HepG2 (cell line): ENCODE measurements around the gene IL10RA.

ENCODE experiments used
- ADNP ChIP-seq: sonication (generic); formaldehyde crosslinking; IDR thresholded peaks from 2 replicates; pipeline ENCODE4 v1.4.0; 2020; ENCODE audit warnings: missing genetic modification reagents
- HNF4A ChIP-seq: sonication (generic); formaldehyde crosslinking; IDR thresholded peaks from 2 replicates; pipeline ENCODE4 v1.4.0; 2020; ENCODE audit warnings: missing genetic modification reagents
- NR2F6 ChIP-seq, 2 experiments: IDR thresholded peaks; 2 replicates each; pipeline ENCODE4 v1.6.1; 2016; ENCODE audit warnings: antibody characterized with exemption in 1 of 2, mild to moderate bottlenecking in 1 of 2
- YEATS2 ChIP-seq: sonication (generic); formaldehyde crosslinking; IDR thresholded peaks from 2 replicates; pipeline ENCODE4 v1.4.0; 2020; ENCODE audit warnings: missing genetic modification reagents, borderline replicate concordance
- ZNF282 ChIP-seq: fragments of 450-650 bp; IDR thresholded peaks from 2 replicates; pipeline ENCODE4 v1.6.1; 2018; ENCODE audit not compliant: partially characterized antibody
- TF ChIP-seq, protein P1 (sequence below): sonication (generic); formaldehyde crosslinking; IDR thresholded peaks from 2 replicates; pipeline ENCODE4 v1.4.0; 2020; ENCODE audit warnings: missing genetic modification reagents
- TF ChIP-seq, protein P2 (sequence below): sonication (generic); formaldehyde crosslinking; IDR thresholded peaks from 2 replicates; pipeline ENCODE4 v1.5.0; 2020; ENCODE audit warnings: mild to moderate bottlenecking, missing genetic modification reagents, moderate library complexity

DNA sequence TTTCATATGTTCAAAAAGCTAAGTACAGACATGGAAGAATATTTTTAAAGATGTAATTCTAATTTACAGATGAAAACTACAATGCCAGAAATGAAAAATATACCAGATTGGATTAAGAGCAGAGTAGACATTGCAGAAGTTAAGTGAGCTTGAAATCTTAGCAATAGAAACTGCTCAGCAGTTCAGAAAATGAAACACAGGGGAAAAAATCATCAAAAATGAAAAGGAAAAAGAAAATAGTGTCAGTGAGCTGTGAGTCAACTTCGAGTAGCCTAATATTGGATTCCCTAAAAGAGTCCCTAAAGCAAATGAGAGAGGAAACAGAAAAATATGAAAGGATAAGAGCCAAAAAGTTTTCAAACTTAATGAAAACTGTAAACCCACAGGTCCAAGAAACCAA, 25.8 kb upstream of the IL10RA start:
- TF ChIP-seq NR2F6 (IDR thresholded peaks at IDR 0.05) (no peak), NR2F6 (CRISPR knock-in tag; IDR thresholded peaks at IDR 0.05) (no peak), HNF4A (no peak), ADNP (no peak), YEATS2 (no peak), ZNF282 (no peak)
- TF ChIP-seq, protein P1, sequence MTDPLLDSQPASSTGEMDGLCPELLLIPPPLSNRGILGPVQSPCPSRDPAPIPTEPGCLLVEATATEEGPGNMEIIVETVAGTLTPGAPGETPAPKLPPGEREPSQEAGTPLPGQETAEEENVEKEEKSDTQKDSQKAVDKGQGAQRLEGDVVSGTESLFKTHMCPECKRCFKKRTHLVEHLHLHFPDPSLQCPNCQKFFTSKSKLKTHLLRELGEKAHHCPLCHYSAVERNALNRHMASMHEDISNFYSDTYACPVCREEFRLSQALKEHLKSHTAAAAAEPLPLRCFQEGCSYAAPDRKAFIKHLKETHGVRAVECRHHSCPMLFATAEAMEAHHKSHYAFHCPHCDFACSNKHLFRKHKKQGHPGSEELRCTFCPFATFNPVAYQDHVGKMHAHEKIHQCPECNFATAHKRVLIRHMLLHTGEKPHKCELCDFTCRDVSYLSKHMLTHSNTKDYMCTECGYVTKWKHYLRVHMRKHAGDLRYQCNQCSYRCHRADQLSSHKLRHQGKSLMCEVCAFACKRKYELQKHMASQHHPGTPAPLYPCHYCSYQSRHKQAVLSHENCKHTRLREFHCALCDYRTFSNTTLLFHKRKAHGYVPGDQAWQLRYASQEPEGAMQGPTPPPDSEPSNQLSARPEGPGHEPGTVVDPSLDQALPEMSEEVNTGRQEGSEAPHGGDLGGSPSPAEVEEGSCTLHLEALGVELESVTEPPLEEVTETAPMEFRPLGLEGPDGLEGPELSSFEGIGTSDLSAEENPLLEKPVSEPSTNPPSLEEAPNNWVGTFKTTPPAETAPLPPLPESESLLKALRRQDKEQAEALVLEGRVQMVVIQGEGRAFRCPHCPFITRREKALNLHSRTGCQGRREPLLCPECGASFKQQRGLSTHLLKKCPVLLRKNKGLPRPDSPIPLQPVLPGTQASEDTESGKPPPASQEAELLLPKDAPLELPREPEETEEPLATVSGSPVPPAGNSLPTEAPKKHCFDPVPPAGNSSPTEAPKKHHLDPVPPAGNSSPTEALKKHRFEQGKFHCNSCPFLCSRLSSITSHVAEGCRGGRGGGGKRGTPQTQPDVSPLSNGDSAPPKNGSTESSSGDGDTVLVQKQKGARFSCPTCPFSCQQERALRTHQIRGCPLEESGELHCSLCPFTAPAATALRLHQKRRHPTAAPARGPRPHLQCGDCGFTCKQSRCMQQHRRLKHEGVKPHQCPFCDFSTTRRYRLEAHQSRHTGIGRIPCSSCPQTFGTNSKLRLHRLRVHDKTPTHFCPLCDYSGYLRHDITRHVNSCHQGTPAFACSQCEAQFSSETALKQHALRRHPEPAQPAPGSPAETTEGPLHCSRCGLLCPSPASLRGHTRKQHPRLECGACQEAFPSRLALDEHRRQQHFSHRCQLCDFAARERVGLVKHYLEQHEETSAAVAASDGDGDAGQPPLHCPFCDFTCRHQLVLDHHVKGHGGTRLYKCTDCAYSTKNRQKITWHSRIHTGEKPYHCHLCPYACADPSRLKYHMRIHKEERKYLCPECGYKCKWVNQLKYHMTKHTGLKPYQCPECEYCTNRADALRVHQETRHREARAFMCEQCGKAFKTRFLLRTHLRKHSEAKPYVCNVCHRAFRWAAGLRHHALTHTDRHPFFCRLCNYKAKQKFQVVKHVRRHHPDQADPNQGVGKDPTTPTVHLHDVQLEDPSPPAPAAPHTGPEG (CRISPR knock-in tag), result no peak
- TF ChIP-seq, protein P2, sequence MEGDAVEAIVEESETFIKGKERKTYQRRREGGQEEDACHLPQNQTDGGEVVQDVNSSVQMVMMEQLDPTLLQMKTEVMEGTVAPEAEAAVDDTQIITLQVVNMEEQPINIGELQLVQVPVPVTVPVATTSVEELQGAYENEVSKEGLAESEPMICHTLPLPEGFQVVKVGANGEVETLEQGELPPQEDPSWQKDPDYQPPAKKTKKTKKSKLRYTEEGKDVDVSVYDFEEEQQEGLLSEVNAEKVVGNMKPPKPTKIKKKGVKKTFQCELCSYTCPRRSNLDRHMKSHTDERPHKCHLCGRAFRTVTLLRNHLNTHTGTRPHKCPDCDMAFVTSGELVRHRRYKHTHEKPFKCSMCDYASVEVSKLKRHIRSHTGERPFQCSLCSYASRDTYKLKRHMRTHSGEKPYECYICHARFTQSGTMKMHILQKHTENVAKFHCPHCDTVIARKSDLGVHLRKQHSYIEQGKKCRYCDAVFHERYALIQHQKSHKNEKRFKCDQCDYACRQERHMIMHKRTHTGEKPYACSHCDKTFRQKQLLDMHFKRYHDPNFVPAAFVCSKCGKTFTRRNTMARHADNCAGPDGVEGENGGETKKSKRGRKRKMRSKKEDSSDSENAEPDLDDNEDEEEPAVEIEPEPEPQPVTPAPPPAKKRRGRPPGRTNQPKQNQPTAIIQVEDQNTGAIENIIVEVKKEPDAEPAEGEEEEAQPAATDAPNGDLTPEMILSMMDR (CRISPR knock-in tag), result no peak
